IPS-NIHi7 (cell line): Measurements from ENCODE around the gene LPAR5.
"Not testable (repeated sequence)": the region's sequence is repeated elsewhere in the genome, so short reads cannot be mapped to it uniquely, and the experiment has no call there.

Source experiments
- DNase-seq: peaks from one replicate; pipeline ENCODE4 v3.0.0; 2012; ENCODE audit warnings: mixed read lengths; ENCODE audit errors: extremely low spot score

The LPAR5 gene

DNA sequence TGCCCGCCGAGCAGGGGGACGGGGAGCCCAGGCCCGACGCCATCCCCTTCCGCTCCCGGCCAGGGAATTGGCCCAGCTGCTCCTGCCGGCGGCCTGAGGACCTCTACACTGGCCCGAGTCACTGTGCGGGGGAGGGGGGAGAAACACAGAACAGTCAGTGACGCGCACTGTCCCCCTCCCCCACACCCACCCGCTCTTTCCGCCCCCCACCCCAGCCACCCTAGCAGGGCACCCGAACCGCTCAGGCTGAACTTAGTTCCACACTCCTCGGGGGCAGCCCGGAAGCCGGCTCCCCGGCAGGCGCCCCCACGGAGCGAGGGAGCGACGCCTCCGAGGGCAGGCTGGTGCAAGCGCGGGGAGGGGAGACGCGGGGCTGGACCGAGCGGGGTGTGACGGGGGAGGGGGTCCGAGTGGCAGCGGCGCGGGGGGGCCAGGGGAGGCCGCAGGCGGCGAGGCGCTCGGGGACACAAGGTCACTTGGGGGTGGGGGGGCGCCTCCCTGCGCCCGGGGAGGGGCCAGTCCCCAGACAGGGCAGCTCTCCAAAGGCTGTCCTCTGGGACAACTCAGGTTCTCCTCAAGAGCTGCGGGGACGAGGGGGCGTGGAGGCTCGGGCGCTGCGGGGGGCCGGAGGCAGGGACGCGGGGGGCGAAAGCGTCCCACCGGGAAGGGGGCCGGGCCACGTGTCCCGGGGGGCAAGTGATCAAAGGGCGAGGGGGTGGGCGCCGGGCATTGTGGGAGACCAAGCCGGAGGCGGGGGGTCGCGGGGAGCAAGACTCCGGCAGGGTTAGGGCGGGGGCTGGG lies 29.2 kb downstream of the LPAR5 start:
- DNase-seq: peak; percentile 72

DNA sequence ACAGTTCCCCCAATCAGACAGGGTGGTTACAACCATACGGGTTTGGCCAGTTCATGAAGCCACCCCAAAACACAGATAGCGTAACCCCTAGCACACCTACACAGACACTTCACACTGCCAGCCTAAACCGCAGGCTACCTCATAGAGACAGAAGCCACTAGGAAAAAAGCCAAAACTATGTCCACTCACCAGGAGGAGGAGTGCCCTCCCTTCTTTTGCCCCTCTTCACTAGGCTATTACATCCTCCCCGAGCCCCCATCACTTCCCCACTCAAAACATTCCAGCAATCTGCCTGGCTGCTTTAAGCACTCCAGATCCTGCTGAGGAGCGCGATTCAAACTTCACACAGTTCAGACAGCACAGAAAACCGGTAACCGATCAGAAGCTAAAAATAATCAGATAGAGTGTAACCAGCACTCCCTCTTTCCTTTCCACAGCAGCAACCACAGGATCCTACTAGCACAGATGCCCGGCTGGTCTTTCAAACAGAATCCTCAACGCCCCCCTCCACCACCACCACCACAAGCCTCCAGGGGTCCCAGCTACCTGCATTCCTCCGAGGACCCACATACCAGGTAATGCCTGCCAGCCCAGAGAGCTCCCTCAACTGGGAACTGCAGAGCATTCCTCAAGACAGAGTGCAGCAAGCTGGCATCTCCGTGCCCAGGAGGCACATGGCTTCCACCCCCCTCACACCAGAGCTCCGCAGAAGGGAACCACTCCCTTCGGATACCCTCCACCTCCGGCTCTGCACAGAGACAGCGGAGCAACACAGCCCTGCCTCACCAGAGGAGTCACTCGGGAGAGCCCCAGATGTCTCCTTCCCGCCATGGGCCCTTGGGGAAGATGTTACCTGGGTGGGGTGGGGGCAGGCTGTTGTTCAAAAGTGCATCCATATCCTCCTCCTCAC lies 30.1 kb downstream of the LPAR5 start:
- DNase-seq: peak; percentile 33

DNA sequence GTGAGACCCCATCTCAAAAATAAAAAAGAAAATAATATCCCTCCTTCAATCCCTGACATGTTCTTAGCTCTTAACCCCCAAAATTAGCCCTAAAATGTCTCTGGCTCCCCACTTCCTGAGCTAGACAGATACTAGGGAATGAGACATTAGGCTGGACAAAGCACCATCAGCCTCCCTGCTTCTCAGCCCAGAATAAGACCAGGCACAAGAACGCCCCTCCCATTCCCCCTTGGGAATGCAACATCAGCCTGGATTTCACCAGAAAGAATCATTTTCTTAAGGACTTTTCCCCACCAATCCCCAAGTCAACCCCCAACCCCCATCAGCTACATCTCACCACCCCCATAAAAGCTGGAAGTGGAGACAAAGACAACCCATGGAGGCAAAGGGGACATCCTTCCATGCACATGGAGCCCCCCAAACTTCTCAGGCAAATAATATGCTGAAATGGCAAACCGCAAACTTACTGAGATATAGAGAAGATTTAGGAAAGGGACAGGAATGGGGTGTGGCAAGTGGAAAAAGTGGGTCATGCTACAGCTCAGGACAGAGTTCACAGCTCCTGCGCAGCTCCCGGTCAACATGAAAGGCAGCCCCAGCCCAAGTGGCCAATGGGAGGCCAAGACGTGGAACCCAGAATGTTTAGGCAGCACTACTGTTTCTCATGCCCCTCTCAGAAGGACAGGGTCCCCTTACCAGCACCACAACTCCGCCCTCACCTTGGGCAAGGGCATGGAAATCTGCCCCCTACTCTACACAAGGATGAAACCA lies 31.3 kb downstream of the LPAR5 start:
- DNase-seq: no peak

DNA sequence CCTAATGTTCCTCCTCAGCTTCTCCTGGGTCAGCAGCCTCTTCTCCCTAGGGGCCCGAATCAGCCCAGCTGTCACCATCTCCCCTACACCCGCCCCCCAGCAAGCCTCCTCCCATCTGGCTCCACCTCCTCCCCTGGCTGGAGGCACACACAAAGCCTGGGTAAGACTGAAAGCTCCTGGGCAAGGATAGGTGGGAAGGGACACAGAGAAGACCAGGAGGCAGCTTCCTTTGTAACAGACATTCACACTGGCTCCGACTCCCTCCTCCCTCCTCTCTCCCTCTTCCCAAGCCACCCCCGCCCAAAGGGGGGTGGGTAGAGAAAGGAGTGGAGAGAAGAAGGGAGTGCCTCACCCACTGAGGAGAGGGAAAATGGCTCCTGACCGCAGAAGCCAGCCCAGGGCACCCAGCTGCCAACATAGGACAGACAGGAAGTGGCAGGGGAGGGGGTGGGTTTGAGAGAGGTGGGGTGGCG lies 32.6 kb downstream of the LPAR5 start:
- peak; percentile 29 for DNase-seq

DNA sequence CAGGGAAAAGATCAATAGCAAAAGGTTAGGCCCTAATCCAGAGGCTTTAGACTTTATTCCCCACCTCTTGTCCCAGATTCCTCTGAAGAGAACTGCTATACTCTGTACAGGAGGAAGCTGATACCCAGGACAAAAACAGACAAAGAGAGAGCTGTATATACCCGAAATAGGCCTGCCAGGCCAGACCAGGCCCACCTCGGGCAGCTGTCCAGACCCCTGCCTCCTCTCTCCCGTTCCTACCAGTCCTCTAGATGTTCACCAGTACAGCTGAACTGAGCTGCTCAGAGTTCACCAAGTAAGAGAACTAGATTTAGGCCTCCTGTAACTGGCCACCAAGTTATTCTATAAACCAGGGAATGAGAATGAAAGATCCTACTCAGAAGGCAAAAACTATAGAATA lies 33.2 kb downstream of the LPAR5 start:
- no peak for DNase-seq

DNA sequence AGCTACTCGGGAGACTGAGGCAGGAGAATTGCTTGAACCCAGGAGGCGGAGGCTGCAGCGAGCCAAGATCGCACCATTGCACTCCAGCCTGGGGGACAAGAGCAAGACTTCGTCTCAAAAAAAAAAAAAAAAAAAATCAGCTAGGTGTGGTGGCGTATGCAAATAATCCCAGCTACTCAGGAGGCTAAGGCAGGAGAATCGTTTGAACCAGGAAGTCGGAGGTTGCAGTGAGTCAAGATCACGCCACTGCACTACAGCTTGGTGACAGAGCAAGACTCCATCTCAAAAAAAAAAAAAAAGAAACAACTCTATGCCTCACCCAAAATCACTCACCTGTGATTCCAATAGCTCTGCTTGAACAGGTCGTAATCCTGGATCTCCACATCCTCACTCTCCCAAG lies 40.1 kb downstream of the LPAR5 start:
- not testable (repeated sequence) for DNase-seq

DNA sequence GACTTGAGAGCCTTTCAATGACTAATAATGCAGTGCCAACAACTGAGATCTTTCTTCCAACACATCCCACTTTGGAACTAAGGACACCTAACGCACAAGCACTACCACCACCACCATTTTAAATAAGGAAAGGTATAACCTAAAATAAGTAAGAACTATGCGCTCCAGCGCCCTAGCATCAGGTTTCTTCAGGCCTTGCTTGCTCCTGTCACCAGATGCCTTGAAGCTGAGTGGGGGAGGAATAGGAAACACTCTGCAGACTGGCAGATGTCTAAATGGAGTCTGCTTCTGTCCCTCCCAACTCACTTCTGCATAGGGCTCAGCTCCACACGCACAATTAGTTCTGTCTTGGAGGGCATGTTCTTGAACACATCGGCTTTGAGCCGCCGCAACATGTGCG lies 43.7 kb downstream of the LPAR5 start:
- no peak for DNase-seq

DNA sequence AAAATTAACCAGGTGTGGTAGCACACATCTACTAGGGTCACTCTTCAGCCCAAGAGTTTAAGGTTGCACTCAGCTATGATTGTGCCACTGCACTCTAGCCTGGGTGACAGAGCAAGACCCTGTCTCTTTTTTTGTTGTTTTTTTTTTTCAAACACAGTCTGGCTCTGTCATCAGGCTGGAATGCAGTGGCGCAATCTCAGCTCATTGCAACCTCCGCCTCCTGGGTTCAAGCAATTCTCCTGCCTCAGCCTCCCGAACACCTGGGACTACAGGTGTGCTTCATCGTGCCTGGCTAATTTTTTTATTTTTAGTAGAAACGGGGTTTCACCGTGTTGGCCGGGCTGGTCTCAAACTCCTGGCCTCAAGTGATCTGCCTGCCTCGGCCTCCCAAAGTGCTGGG lies 49.2 kb downstream of the LPAR5 start:
- not testable (repeated sequence) for DNase-seq

DNA sequence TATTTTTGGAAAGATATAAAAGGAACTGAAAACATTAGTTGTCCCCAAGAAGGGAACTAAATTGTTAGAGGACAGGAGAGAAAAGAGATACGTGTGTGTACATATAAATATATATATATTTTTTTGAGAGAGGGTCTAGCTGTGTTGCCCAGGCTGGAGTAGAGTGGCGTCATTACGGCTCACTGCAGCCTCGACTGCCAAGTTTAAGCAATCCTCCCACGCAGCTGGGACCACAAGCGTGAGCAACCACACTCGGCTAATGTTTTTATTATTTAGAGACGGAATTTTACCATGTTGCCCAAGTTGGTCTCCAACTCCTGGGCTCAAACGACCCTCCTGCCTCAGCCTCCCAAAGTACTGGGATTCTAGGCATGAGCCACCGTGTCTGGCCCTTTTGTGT lies 51.5 kb downstream of the LPAR5 start:
- DNase-seq: no peak

DNA sequence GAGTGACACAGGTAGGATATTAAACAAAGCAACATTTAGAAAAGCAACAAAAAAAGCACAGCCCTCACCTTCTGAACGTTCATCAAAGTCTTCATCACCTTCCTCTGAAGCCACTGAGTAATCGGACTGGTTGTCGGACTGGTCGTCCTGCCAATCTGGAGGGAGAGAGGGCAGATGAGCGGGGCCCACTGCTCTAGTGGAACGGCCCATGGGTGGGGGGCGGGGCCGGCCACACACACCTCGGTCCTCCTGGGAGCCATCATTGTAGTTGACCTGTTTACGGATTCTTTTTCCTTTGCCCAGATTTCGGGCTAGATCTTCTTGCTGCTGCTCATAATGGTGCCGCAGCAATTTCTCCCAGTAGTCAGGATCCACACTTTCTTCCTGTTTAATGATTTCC lies 52.8 kb downstream of the LPAR5 start:
- no peak for DNase-seq

DNA sequence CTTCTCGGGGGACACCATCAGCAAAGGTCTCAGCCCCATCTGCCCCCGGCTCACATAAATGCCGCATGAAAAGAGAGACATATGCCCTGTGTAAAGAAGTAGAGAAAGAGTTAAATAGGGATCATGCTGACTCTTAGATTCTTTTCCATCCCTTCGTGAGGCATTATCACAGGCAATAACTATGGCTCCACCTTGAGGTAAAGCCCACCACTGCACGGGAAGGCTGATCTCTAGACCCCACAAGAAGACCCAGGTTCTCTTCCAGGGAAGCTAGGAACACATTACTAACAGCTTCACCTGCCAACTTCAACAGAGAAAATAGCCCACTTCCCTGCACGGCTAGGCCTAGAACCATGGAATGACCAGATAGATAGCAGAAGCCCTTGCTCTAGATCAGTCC lies 53.6 kb downstream of the LPAR5 start:
- DNase-seq: peak; percentile 42

DNA sequence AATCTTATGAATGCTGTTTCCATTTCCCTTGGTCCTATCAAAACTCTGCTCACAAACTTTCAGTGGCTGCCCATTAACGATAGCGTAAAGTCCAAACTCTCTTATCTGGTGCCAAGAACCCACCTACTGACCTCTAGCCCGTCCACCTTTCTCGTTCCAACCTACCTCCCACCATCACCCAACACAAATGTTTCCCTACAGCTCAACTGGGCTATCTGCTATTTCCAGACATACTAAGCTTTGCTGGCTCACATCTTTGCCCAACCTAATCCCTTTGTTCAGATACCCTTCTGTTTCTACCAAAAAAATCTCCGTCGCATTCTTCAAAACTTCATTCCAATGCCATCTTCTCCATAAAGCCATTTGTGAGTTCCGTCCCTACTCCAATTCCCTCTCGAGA lies 60.1 kb downstream of the LPAR5 start:
- DNase-seq: no peak

DNA sequence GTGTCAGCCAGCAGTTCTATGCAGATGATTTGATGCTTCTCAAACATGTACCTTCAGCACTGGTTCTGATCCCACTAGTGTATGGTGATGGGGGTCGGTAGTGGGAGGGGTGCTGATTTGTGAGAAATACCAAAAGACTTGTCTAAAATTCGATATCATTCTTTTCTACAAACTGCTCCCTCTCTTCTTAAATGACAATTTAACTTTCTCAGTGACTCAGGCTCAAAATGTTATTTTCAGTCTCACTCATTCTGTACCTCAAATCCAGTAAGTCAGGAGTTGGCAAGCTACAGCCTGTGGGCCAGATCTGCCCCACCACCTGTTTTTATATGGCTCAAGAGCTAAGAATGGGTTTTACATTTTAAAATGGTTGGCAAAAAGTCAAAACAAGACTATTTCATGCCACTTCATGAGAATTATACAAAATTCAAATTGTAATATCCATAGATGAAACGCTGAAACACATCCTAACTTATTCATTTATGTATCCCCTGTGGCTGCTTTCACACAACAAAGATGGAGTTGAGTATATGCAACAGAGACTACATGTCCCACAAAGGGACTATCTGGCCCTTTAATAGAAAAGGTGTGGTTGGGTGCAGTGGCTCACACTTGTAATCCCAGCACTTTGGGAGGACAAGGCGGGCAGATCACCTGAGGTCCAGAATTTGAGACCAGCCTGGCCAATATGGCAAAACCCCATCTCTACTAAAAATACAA lies 61.0 kb downstream of the LPAR5 start:
- no peak for DNase-seq

DNA sequence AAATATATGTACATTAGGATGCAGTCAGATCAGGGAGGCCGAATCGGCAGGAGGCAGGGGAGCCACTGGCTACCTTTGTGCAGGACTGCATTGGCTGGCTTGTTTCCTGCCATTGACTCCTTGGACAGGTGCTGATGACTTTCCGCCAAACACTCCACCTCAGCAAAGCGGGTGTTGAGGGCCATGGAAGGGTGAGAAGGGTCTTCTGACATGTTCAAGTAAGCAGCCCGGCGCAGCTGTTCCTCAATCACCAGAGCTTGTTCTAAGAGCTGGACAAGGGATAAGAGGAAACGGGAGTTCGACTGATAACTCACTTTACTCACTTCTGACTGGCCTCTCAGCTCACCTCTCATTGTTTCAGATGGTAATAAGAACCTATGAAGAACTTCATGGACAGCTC lies 62.8 kb downstream of the LPAR5 start:
- no peak for DNase-seq

DNA sequence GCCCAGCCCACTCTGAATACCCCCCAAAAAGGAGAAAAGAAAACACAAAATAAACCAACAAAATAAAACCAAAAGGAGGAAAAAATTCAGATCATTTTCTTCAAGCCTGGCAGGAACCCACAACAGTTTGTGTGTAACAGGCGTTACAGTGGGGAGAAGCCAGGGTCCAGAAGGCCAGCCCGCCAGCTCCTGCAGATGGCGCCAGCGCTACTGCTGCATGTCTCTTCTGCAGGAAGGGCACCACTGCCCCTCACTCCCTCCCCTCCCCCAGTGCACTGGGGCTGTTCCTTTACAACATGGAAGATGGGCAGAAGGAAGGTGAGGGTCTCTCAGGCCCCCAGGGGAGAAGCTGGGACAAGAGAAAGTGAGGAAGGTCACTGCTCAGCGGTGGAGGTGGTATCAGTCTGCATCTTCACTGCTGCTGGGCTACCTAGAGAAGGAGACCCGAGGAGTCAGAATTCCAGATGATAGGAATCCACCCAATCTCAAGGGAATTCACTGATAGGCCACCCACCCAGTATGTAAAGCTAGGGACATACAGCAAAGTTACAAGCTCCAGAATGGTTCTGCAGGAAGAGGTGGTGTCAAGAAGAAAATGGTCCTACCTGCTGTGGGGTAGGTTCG lies 65.4 kb downstream of the LPAR5 start:
- peak; percentile 88 for DNase-seq

DNA sequence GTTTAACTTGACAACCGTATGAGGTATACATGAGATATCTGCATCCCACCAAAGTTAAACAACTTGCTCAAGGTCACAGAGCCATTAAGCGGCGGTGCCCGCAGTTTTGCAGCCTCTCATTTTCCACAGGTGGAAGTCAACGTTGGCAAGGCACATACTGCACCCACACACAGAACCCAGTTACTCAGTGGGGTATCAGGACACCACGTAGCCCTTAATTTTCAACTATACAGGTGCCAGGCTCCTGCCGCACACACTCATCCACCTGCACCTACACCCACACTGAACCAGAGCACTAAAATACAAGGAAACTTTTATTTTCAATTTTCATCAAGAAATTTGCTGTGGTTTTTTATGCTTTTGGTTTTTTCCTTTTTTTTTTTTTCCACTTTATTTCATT lies 66.0 kb downstream of the LPAR5 start:
- no peak for DNase-seq

DNA sequence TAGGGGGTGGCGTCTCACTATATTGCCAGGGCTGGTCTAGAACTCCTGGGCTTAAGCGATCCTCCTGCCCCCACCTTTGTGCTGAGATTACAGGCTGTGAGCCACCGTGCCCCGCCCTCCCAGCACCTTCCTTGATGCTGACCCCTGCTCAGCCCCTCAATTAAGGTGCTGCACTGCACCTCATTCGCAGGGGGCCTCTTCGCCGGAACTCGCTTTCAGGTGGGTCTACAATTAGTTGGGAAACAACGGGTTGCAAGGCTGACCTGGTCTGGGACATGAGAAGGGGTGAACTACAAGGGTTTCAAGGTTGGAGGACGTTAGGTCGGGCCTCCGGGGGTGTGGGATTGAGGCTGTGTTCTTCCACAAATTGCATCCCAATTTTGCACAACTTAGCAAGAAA lies 66.4 kb downstream of the LPAR5 start:
- DNase-seq: no peak
